Right ventricle myocardium superior (tissue), 1 donor: Measurements from ENCODE around the gene PHLPP1. TPM values are rescaled to one million over a fixed set of nuclear protein-coding genes. Genes with fewer than 3 reads are reported as not detected.

Source experiments
- ATAC-seq: fragments of 200-7000 bp; cut with Tn5 transposase; one replicate; pipeline ENCODE4 v1.9.1; 2020; ENCODE audit warnings: mild to moderate bottlenecking; ENCODE audit not compliant: poor library complexity
- DNase-seq: peaks from one replicate; pipeline ENCODE4 v3.0.0-alpha.2; 2020
- intact Hi-C: fragments of 100-400 bp; cut with DNase I; formaldehyde crosslinking; loops from one replicate; pipeline ENCODE4 v1.11.2; 2022
- total RNA-seq: library from RNA; stranded (reverse); fragmentation: NEBNext Ultra II Directional; extraction: Animal tissue kit (Norgen Biotek cat#: 25700); gene quantifications from one replicate; pipeline ENCODE4 v1.2.1, GENCODE V29; 2021
- donor health status: DM: no; HTN: yes; CAD: no; lungs with severe emphysema.

Gene PHLPP1
- total RNA-seq, 1 donor from 2014 or later = 6.2 TPM

DNA sequence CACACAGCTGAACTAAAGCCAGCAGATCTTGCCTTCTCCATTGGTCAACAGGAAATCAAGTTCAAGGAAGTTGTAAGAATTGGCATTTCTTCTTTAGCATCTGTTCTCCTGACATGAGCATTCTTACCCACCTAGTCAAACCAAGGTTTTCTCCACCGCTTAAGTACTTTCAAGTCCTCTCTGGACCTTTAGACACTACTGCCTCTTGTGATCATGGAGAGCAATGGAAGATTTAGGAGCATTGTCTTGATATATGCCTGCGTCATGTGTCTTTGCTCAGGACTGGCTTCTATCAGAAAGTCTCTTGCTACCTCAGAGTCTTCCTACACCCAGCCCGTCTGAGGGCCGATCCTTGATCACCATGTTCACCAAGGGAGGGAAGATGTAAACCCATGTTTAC lies 262.2 kb downstream of the PHLPP1 start:
- ATAC-seq (no peak), DNase-seq (no peak)
- intact Hi-C loops = no loop called here

- no peak for DNase-seq
- intact Hi-C loops = no loop called here
- ATAC-seq = no peak
Measured at GRCh38 chr18:62978251-62979049, 263.1 kb downstream of the PHLPP1 start.

- peak; percentile 61 for DNase-seq
- intact Hi-C loops = no loop called here
- peak; percentile 55 for ATAC-seq
Measured at GRCh38 chr18:62979176-62979575, 263.8 kb downstream of the PHLPP1 start.

DNA sequence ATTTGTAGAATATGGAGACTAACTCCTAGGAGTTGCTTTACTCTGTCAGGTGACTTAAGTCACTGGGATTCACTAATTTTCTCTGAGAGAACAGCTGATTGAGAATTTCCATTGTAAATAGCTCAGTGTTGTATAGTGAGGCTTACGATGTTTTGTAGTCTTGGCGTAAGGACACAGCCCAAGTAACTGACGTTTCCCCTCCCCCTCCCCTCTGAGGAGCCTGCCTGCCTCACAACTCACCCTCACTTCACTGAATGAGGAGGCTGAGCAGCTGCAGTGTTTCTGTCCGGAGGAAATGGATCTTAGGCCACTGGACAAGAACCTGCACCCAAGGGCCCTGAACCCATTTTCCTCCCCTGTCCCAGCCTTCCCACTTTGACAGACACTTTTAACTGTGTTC lies 264.6 kb downstream of the PHLPP1 start:
- ATAC-seq (no peak), DNase-seq (no peak)
- intact Hi-C loops = loop anchor here (5.0 to 10.0 kb wide), 2 partner anchors 393 to 545 kb away; no protein-coding TSS in a partner anchor

- ATAC-seq (no peak), DNase-seq (no peak)
- intact Hi-C loops = loop anchor here (5.0 to 10.0 kb wide), 2 partner anchors 394 to 547 kb away; no protein-coding TSS in a partner anchor
Measured at GRCh38 chr18:62981566-62981965, 266.2 kb downstream of the PHLPP1 start.

- peak; percentile 85 for ATAC-seq
- DNase-seq = no peak
- intact Hi-C loops = loop anchor here (2.0 to 10.0 kb wide), 3 partner anchors 272 to 548 kb away; no protein-coding TSS in a partner anchor
Measured at GRCh38 chr18:62982600-62983251, 267.4 kb downstream of the PHLPP1 start.

DNA sequence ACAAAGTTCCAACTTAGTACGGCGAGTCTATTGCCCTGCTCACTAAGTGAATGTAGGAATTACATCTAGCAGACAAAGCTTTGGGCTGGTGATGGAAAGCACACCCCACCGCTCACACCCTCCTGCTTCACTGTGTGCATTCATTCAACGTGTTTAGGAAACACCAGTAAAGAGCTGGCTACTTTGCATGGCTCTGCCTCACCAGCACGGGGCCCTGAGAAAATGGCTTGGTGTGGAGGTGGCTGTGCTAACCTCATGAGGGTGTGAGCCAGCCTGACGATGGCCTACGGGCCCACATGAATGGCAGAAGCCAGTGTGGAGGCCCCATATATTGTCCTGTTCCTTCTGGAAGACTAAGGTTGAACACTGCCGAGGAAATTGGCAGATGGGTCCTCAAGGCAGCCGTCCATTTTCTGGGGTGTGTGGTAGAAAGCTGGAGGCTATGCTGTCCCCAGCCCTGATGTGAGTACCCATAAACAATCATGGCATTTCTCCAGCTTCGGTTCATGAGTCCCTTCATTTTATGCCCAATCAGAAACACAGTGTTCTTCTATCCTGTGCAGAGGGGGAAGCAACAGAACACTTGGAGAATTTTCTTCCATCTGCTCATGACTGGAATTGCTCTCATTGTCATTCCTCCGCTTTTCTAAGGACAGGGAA lies 269.4 kb downstream of the PHLPP1 start:
- no peak for ATAC-seq
- intact Hi-C loops = loop anchor here (5.0 to 10.0 kb wide), 2 partner anchors 397 to 550 kb away; no protein-coding TSS in a partner anchor

GRCh38 chr18:62986490-62986889 lies 271.1 kb downstream of the PHLPP1 start:
- no peak for DNase-seq
- intact Hi-C loops = loop anchor here (10.0 kb wide), 1 partner anchor 552 kb away; no protein-coding TSS in a partner anchor
- no peak for ATAC-seq

More for the DNA sequence above, 269.4 kb downstream of the PHLPP1 start:
- no peak for DNase-seq

DNA sequence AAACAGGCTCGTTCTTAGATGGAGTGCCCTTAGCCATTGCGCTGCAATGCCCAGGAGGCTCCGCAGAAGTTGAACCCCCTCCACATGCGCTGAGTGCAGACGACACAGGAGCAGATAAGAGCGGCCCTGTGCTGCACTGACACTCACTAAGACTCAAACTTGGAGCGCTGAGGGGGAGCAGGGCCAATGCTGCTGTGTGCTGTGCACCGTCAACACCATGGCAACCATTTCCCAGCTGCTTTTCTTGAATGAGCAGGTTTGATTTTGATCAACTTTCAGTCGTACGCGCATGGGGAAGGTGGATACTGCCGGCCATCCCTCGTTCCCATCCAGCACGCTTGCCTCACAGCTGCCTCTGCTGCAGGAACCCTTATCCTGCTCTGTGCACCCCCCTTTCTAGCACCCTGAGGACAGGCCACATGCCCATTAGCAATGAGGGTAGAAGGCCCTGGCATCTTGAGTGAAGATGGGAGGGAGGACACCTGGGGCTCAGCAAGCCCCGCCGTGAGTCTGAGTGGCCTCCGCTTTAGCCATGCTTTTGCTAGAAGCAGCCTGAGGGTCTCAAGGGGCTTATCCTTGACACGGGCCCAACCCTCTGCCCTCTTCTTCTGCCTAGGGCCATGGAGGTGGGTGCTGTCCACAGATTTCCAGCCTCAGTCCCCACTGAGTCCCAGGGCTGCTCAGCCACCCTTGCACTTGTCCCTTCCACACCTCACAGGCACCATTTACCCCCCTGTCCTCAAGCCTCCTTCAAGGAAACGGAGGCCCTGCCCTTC lies 271.9 kb downstream of the PHLPP1 start:
- intact Hi-C loops = loop anchor here (10.0 kb wide), 1 partner anchor 552 kb away; no protein-coding TSS in a partner anchor
- ATAC-seq = no peak
- no peak for DNase-seq

- intact Hi-C loops = loop anchor here (10.0 kb wide), 1 partner anchor 553 kb away; no protein-coding TSS in a partner anchor
- no peak for DNase-seq
- ATAC-seq = no peak
Measured at GRCh38 chr18:62987859-62988258, 272.5 kb downstream of the PHLPP1 start.

GRCh38 chr18:62988471-62988870 lies 273.1 kb downstream of the PHLPP1 start:
- intact Hi-C loops = loop anchor here (10.0 kb wide), 1 partner anchor 554 kb away; no protein-coding TSS in a partner anchor
- no peak for DNase-seq
- ATAC-seq = no peak

DNA sequence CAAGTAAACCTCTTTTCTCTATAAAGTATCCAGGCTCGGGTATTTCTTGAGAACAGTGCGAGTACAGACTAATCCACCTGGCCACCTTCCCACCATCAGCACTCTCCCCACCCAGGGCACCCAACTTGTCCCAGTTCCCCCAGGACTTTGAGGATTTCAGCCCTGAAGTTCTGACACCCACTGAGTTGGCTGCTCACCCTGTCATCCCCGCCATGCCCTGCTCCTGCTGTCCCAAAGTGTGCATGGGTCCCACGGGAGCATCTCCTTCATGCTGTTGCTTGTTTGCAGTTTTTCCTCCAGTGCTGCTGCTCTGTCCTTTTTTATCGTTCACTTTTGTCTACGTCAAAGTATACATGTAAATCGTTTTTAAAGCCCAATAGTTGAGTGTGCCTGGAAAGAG lies 273.9 kb downstream of the PHLPP1 start:
- ATAC-seq = no peak
- intact Hi-C loops = loop anchor here (10.0 kb wide), 1 partner anchor 554 kb away; no protein-coding TSS in a partner anchor
- DNase-seq = no peak

DNA sequence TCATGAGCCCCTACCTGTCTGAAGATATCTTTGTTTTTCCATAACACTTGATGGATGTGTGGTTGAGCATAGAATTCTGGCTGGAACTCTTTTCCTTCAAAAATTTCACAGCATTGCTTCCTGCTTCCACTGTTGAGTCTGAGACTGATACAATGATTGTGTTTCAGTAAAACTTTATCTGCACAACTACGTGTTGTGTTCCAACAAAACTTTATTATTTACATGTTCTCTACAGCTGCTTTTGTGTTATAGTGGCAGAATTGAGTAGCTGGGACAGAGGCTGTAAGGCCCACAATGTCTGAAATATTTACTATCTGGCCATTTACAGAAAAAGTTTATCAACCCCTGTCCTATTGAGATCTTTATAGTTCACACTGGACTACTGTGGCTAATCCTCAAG lies 275.3 kb downstream of the PHLPP1 start:
- ATAC-seq (no peak), DNase-seq (no peak)
- intact Hi-C loops = no loop called here

GRCh38 chr18:62991389-62991788 lies 276.0 kb downstream of the PHLPP1 start:
- no peak for ATAC-seq
- DNase-seq = no peak
- intact Hi-C loops = no loop called here

GRCh38 chr18:62991959-62992358 lies 276.6 kb downstream of the PHLPP1 start:
- intact Hi-C loops = no loop called here
- ATAC-seq (no peak), DNase-seq (no peak)

DNA sequence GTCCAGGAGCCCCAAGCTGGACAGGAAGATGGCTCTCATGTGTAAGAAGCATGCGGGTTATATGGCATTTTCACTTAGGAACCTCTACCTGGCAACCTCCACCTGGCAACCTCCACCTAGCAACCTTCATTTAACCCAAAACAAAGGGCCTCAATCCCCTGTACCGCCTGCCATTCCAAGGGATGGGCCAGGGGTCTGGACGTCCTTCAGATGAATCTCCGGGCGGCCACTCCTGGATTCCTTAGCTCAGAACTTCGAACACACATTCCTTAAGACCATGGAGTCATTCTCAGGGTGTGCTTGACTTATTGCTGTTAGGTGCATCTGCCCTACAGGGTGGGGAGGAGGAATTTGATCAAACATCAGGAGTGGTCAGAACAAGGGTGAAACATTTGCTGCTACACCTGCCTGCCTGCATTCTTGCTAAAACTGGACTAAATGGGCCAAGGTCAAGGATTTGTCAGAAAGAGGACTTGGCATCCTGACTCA lies 277.6 kb downstream of the PHLPP1 start:
- intact Hi-C loops = no loop called here
- ATAC-seq (no peak), DNase-seq (no peak)

- no peak for ATAC-seq
- intact Hi-C loops = no loop called here
- DNase-seq = no peak
Measured at GRCh38 chr18:62996566-62996965, 281.2 kb downstream of the PHLPP1 start.

GRCh38 chr18:62997076-62997475 lies 281.7 kb downstream of the PHLPP1 start:
- intact Hi-C loops = no loop called here
- no peak for ATAC-seq
- DNase-seq = no peak
